WERI-Rb-1 (cell line): Measurements from ENCODE around the gene RUBCN.
"Not testable (repeated sequence)": the region's sequence is repeated elsewhere in the genome, so short reads cannot be mapped to it uniquely, and the experiment has no call there.

Experiments
- DNase-seq: peaks from one replicate; pipeline ENCODE4 v3.0.0-alpha.2; 2020
- H3K27ac ChIP-seq: fragments of 250-450 bp; sonication (Bioruptor Pico); 2 replicates; pipeline ENCODE4 v1.5.1; 2020; ENCODE audit warnings: mild to moderate bottlenecking, moderate library complexity
- H3K27me3 ChIP-seq: fragments of 250-450 bp; sonication (Bioruptor Pico); 2 replicates; pipeline ENCODE4 v1.5.1; 2021; ENCODE audit warnings: mild to moderate bottlenecking, low read depth, moderate library complexity; ENCODE audit not compliant: insufficient read depth, severe bottlenecking
- H3K36me3 ChIP-seq: fragments of 250-450 bp; sonication (Bioruptor Pico); 2 replicates; pipeline ENCODE4 v1.5.1; 2020; ENCODE audit warnings: mild to moderate bottlenecking, moderate library complexity
- H3K4me3 ChIP-seq: 2 replicates; pipeline ENCODE4 v1.5.1; 2011; ENCODE audit warnings: low read depth, mild to moderate bottlenecking, control low read depth, low read length
- H3K9me3 ChIP-seq: fragments of 250-450 bp; sonication (Bioruptor Pico); 2 replicates; pipeline ENCODE4 v1.5.1; 2021; ENCODE audit warnings: mild to moderate bottlenecking, moderate library complexity; ENCODE audit not compliant: severe bottlenecking
- CTCF ChIP-seq: IDR thresholded peaks from 2 replicates; pipeline ENCODE4 v1.5.1; 2011; ENCODE audit warnings: low read depth, mild to moderate bottlenecking, control low read depth, inconsistent platforms, low read length

RUBCN gene

GRCh38 chr3:197631989-197632388 lies 104.7 kb downstream of the RUBCN start:
- not testable (repeated sequence) for H3K9me3 ChIP-seq, H3K4me3 ChIP-seq, H3K27ac ChIP-seq, H3K27me3 ChIP-seq, H3K36me3 ChIP-seq
- DNase-seq = peak; percentile 17
- 0 out of 2 replicates have a peak, but pooled peaks have one; percentile 5 for TF ChIP-seq CTCF

GRCh38 chr3:197630766-197631165 lies 105.9 kb downstream of the RUBCN start:
- not testable (repeated sequence) for H3K27ac ChIP-seq, H3K27me3 ChIP-seq

GRCh38 chr3:197629286-197629685 lies 107.4 kb downstream of the RUBCN start:
- not testable (repeated sequence) for H3K4me3 ChIP-seq, H3K36me3 ChIP-seq, H3K27me3 ChIP-seq, DNase-seq, H3K27ac ChIP-seq, H3K9me3 ChIP-seq

More at GRCh38 chr3:197630766-197631165, 105.9 kb downstream of the RUBCN start:
- not testable (repeated sequence) for H3K9me3 ChIP-seq, H3K36me3 ChIP-seq, DNase-seq, H3K4me3 ChIP-seq

GRCh38 chr3:197627772-197628523 lies 108.8 kb downstream of the RUBCN start:
- H3K9me3 ChIP-seq, H3K27me3 ChIP-seq, H3K36me3 ChIP-seq: not testable (repeated sequence)
- Histone ChIP-seq H3K27ac (peak overlapping the region; percentile 66), H3K4me3 (peak overlapping the region; percentile 60)
- DNase-seq = peak; percentile 74

- DNase-seq, H3K27me3 ChIP-seq, H3K9me3 ChIP-seq, H3K36me3 ChIP-seq: not testable (repeated sequence)
- Histone ChIP-seq H3K4me3 (peak overlapping the region; percentile 60), H3K27ac (peak overlapping the region; percentile 66)
Observed at GRCh38 chr3:197627158-197627771, 109.4 kb downstream of the RUBCN start.

- not testable (repeated sequence) for DNase-seq, H3K27me3 ChIP-seq, H3K9me3 ChIP-seq, H3K36me3 ChIP-seq, H3K27ac ChIP-seq
- H3K4me3 ChIP-seq = peak overlapping the region; percentile 12; the same call in 1 of the 2 replicates
Observed at GRCh38 chr3:197626404-197627157, 110.1 kb downstream of the RUBCN start.

GRCh38 chr3:197621478-197621877 lies 115.2 kb downstream of the RUBCN start:
- not testable (repeated sequence) for H3K36me3 ChIP-seq, H3K4me3 ChIP-seq, H3K27me3 ChIP-seq, H3K27ac ChIP-seq, H3K9me3 ChIP-seq, DNase-seq
